GM12878 (cell line): ENCODE data around the gene HSD11B1L. TPM values are rescaled to one million over a fixed set of nuclear protein-coding genes. Genes with fewer than 3 reads are reported as not detected.

ENCODE experiments used
- ATAC-seq: fragments of 200-7000 bp; cut with Tn5 transposase; 3 replicates; pipeline ENCODE4 v1.9.1; 2020; ENCODE audit warnings: mild to moderate bottlenecking, moderate library complexity
- BruUV-seq: library from RNA; stranded (reverse); fragments of 400-500 nt; replicated peaks from 2 replicates; lab custom pipeline; 2021; lab: Mats Ljungman, UMichigan
- CTCF ChIA-PET: fragments of 300-600 bp; sonication (Branson Sonifier 250); formaldehyde crosslinking; extraction: SDS; loops from one replicate; lab custom pipeline; 2021; ENCODE audit warnings: inconsistent platforms; lab: Yijun Ruan, JAX
- POLR2A ChIA-PET: fragments of 350-600 bp; formaldehyde crosslinking; extraction: SDS; loops from one replicate; lab custom pipeline; 2021; ENCODE audit warnings: inconsistent platforms; lab: Charles Lee
- RAD21 ChIA-PET: fragments of 300-600 bp; sonication (Branson Sonifier 250); formaldehyde crosslinking; loops from one replicate; lab custom pipeline; 2023; ENCODE audit warnings: antibody characterized with exemption; ENCODE audit not compliant: unreplicated experiment; lab: Charles Lee
- SMC1A ChIA-PET: fragments of 300-600 bp; sonication (Branson Sonifier 250); formaldehyde crosslinking; loops from one replicate; lab custom pipeline; 2023; ENCODE audit not compliant: unreplicated experiment, uncharacterized antibody; lab: Charles Lee
- DNase-seq: peaks from one replicate; pipeline ENCODE4 v3.0.0-alpha.2; 2011; ENCODE audit warnings: low read depth, low spot score
- FAIRE-seq: peaks from 3 replicates; lab custom pipeline; 2011; peaks lifted over from hg19 to GRCh38; lab: Jason Lieb, UNC
- H2AFZ ChIP-seq: 2 replicates; pipeline ENCODE4 v1.6.0; 2011; ENCODE audit warnings: low read depth, low read length, control low read depth; ENCODE audit not compliant: control insufficient read depth
- H3K27ac ChIP-seq: 2 replicates; pipeline ENCODE4 v1.5.1; 2011; ENCODE audit warnings: control low read depth; ENCODE audit not compliant: control insufficient read depth, insufficient read depth
- H3K27me3 ChIP-seq, 2 experiments: replicated peaks in 1 of 2; 2 replicates each; pipeline versions ENCODE4 v1.6.0 to v1.6.1; 2011; ENCODE audit warnings: low read length in 1 of 2; ENCODE audit not compliant: control insufficient read depth in 2 of 2, insufficient read depth in 2 of 2
- H3K36me3 ChIP-seq, 2 experiments: 2 replicates each; pipeline ENCODE4 v1.5.1; 2011; ENCODE audit warnings: low read length in 1 of 2; ENCODE audit not compliant: control insufficient read depth in 2 of 2, insufficient read depth in 2 of 2
- H3K4me1 ChIP-seq: 2 replicates; pipeline ENCODE4 v1.6.1; 2011; ENCODE audit warnings: mild to moderate bottlenecking, low read length, moderate library complexity, mixed read lengths; ENCODE audit not compliant: control insufficient read depth, insufficient read depth
- H3K4me2 ChIP-seq: 2 replicates; pipeline ENCODE4 v1.6.0; 2011; ENCODE audit warnings: control low read depth; ENCODE audit not compliant: control insufficient read depth, insufficient read depth
- H3K4me3 ChIP-seq: fragments of 200-600 bp; sonication (generic); 2 replicates; pipeline ENCODE4 v1.5.1; 2016
- H3K79me2 ChIP-seq: 2 replicates; pipeline ENCODE4 v1.6.0; 2011; ENCODE audit warnings: low read length; ENCODE audit not compliant: control insufficient read depth, insufficient read depth
- H3K9ac ChIP-seq: 2 replicates; pipeline ENCODE4 v1.8.0; 2011; ENCODE audit warnings: low read length, control low read depth, mixed read lengths; ENCODE audit not compliant: control insufficient read depth, insufficient read depth
- H3K9me3 ChIP-seq: replicated peaks from 3 replicates; pipeline ENCODE4 v1.5.1; 2011; ENCODE audit warnings: mild to moderate bottlenecking, low read length; ENCODE audit not compliant: control insufficient read depth, insufficient read depth
- H4K20me1 ChIP-seq: 2 replicates; pipeline ENCODE4 v1.6.0; 2011; ENCODE audit not compliant: control insufficient read depth, insufficient read depth
- CHD2 ChIP-seq: IDR thresholded peaks from 2 replicates; pipeline ENCODE4 v1.6.1; 2011; ENCODE audit warnings: low read depth, low read length, improper control_type of control experiment, borderline replicate concordance
- ETV6 ChIP-seq, 2 experiments: fragments of 450-650 bp in 1 of 2; IDR thresholded peaks in 1 of 2; conservative IDR thresholded peaks in 1 of 2; 2 replicates each; pipeline ENCODE4 v1.6.1; 2014; ENCODE audit warnings: antibody characterized with exemption in 1 of 2, borderline replicate concordance in 1 of 2, low read depth in 1 of 2, mild to moderate bottlenecking in 1 of 2, moderate library complexity in 1 of 2
- EZH2 ChIP-seq: IDR thresholded peaks from 2 replicates; pipeline ENCODE4 v1.6.1; 2012; ENCODE audit warnings: low read depth, mild to moderate bottlenecking, control low read depth, inconsistent platforms, low read length, borderline replicate concordance; ENCODE audit not compliant: control insufficient read depth
- POLR2AphosphoS2 ChIP-seq: IDR thresholded peaks from 2 replicates; pipeline ENCODE4 v1.6.1; 2011; ENCODE audit warnings: low read depth, mild to moderate bottlenecking, low read length, improper control_type of control experiment, moderate library complexity
- RAD21 ChIP-seq: IDR thresholded peaks from 2 replicates; pipeline ENCODE4 v1.6.1; 2011; ENCODE audit warnings: mild to moderate bottlenecking, low read depth, low read length, moderate library complexity; ENCODE audit not compliant: insufficient read depth
- RAD51 ChIP-seq: fragments of 450-650 bp; IDR thresholded peaks from 2 replicates; pipeline ENCODE4 v1.6.1; 2016; ENCODE audit warnings: moderate library complexity, mild to moderate bottlenecking, inconsistent platforms
- RB1 ChIP-seq: fragments of 450-650 bp; formaldehyde crosslinking; IDR thresholded peaks from 2 replicates; pipeline ENCODE4 v1.6.1; 2017; ENCODE audit warnings: mild to moderate bottlenecking, borderline replicate concordance
- SIX5 ChIP-seq: IDR thresholded peaks from 2 replicates; pipeline ENCODE4 v1.6.1; 2011; ENCODE audit warnings: mild to moderate bottlenecking, low read depth, low read length, moderate library complexity; ENCODE audit not compliant: severe bottlenecking
- WGBS: methylation state at CpG from one replicate; pipeline ENCODE4 v1.1.6; 2016; ENCODE audit warnings: low lambda C conversion rate; ENCODE audit not compliant: insufficient replicate concordance, insufficient coverage; ENCODE audit errors: missing lambda C conversion rate; 5-methylcytosine and 5-hydroxymethylcytosine counted together
- in situ Hi-C: fragments of 300-500 bp; cut with MboI; formaldehyde crosslinking; loops from 9 replicates; pipeline ENCODE4 v1.14.3; 2018; ENCODE audit warnings: mixed read lengths
- intact Hi-C: fragments of 100-400 bp; cut with micrococcal nuclease; formaldehyde crosslinking; loops from one replicate; pipeline ENCODE4 v1.14.2; 2022; ENCODE audit not compliant: unreplicated experiment
- polyA plus RNA-seq, 11 experiments: library from polyadenylated mRNA; depleted of rRNA in 4 of 11; unstranded in 6 of 11; stranded (reverse) in 5 of 11; fragments of >200 nt; fragmentation: Nextera tagmentation in 4 of 11; fragmentation: Illumina TruSeq in 1 of 11; extraction: Ambion mirVana in 4 of 11; extraction: Trizol in 1 of 11; gene quantifications; 1 replicate in 1 of 11; 2 replicates in 10 of 11; pipeline versions ENCODE4 v1.2.1 to v1.2.3, GENCODE V29; 2011 to 2016; ENCODE audit warnings: inconsistent platforms in 2 of 11, missing spikeins in 2 of 11, low read depth in 1 of 11
- total RNA-seq, 4 experiments: library from RNA; depleted of rRNA in 3 of 4; stranded (reverse); fragments of >200 nt in 3 of 4; fragmentation: Illumina TruSeq in 1 of 4; extraction: Trizol in 1 of 4; gene quantifications; 2 replicates each; pipeline versions ENCODE4 v1.2.1 to v1.2.3, GENCODE V29; 2013 to 2021
- TF ChIP-seq, protein P1 (sequence below): fragments of 450-650 bp; IDR thresholded peaks from 2 replicates; pipeline ENCODE4 v1.6.1; 2017; ENCODE audit warnings: antibody characterized with exemption, mild to moderate bottlenecking, moderate library complexity
- TF ChIP-seq, protein P2 (sequence below): fragments of 450-650 bp; IDR thresholded peaks from 2 replicates; pipeline ENCODE4 v1.6.1; 2018; ENCODE audit warnings: mild to moderate bottlenecking, low read depth, moderate library complexity; ENCODE audit not compliant: partially characterized antibody
- TF ChIP-seq, protein P3 (sequence below): fragments of 450-650 bp; IDR thresholded peaks from 2 replicates; pipeline ENCODE4 v1.6.1; 2016; ENCODE audit warnings: mild to moderate bottlenecking

HSD11B1L gene
- total and polyA plus RNA-seq, 10 of the 15 experiments (the other 5 are each of a cell fraction or from before 2014, with no cell fraction given): 0.29 to 1.8 (median 1.1) TPM; not detected in 1

DNA sequence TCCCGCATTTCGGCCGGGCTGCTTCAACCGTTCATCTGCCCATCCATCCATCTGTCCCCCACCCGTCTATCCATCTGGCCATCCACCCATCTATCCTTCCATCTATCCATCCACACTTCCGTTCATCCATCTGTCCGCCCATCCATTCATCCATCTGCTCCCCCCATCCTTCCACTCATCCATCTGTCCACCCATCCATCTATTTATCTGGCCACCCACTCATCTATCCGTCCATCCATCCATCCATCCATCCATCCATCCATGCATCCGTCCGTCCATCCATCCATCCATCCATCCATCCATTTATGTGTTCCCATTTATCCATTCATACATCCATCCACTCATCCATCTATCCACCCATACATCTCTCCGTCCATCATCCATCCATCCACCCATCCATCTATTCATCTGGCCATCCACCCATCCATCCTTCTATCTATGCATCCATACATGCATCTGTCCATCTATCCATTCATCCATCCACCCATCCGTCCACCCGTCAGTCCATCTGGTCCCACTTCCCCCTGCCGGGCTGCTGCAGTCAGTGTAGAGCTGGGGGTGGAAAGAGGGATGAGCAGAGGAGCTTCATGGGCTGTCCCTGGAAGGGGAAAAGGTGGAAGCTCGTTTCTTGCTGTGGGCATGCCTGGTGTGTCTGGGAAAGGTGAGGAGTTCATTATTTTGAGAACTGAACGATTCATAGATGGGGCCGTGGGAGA lies 722 bp downstream of the HSD11B1L start (continued):
- TF ChIP-seq, protein P1, sequence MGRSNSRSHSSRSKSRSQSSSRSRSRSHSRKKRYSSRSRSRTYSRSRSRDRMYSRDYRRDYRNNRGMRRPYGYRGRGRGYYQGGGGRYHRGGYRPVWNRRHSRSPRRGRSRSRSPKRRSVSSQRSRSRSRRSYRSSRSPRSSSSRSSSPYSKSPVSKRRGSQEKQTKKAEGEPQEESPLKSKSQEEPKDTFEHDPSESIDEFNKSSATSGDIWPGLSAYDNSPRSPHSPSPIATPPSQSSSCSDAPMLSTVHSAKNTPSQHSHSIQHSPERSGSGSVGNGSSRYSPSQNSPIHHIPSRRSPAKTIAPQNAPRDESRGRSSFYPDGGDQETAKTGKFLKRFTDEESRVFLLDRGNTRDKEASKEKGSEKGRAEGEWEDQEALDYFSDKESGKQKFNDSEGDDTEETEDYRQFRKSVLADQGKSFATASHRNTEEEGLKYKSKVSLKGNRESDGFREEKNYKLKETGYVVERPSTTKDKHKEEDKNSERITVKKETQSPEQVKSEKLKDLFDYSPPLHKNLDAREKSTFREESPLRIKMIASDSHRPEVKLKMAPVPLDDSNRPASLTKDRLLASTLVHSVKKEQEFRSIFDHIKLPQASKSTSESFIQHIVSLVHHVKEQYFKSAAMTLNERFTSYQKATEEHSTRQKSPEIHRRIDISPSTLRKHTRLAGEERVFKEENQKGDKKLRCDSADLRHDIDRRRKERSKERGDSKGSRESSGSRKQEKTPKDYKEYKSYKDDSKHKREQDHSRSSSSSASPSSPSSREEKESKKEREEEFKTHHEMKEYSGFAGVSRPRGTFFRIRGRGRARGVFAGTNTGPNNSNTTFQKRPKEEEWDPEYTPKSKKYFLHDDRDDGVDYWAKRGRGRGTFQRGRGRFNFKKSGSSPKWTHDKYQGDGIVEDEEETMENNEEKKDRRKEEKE: no peak

DNA sequence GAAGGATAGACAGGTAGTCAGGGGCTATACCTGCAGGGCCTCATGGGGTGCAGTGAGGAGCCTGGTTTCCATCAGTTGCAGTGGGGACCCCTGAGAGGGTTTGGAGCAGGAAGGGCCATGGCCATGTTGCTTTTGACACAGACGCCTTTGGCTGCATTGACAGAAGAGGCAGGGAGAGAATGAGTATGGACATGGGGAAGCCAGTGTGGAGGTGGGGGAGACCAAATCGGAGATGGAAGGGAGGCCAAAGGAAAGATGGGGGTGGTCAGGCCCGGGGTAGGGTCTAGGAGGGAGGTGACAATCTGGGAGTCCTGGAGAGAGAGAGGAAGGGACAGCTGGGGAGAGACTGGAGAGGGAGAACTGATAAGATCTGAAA lies 1.3 kb downstream of the HSD11B1L start:
- ATAC-seq: no peak
- no TSS peak for BruUV-seq
- POLR2A ChIA-PET: interaction anchor here (1.0 kb wide), 1 partner anchor 9 kb away, joined by 6 read pairs; no protein-coding TSS in a partner anchor
- SMC1A ChIA-PET: no interaction called here
- no peaks in the 10 kb centered on the region for H3K27me3 ChIP-seq
- H4K20me1 ChIP-seq: no peaks in the 10 kb centered on the region
- FAIRE-seq: no peak
- H3K4me1 ChIP-seq: peaks cover 5% of the 10 kb centered on the region; the same call in 1 of the 2 replicates
- H3K9me3 ChIP-seq: no peaks in the 10 kb centered on the region
- H2AFZ ChIP-seq: no peak overlapping the region
- no peak overlapping the region for H3K9ac ChIP-seq
- H3K4me3 ChIP-seq: no peak overlapping the region
- H3K36me3 ChIP-seq: no peaks in the 10 kb centered on the region; a peak in 1 of 4 replicates
- H3K79me2 ChIP-seq: peaks cover 12% of the 10 kb centered on the region
- no peak overlapping the region for H3K27ac ChIP-seq
- no peak for DNase-seq
- no peak overlapping the region for H3K4me2 ChIP-seq
- WGBS: 31% methylated on average over 3 of the region's 3 CpGs
- intact Hi-C loops (no loop called here), in situ Hi-C loops (loop anchor here (10.0 kb wide), 1 partner anchor 1437 kb away; the partner anchor contains the start of gene YJU2)
- RAD21 ChIA-PET: no interaction called here
- CTCF ChIA-PET: interaction anchor here (0.7 kb wide), 1 partner anchor 770 kb away, joined by 3 read pairs; no protein-coding TSS in a partner anchor
- TF ChIP-seq POLR2AphosphoS2 (no peak), ETV6 (conservative IDR thresholded peaks at IDR 0.05 in 1 of 2, IDR thresholded peaks at IDR 0.05 in 1 of 2; ENCODE audit: borderline replicate concordance in 1 of 2, low read depth in 1 of 2) (no peak), EZH2 (no peak), RAD21 (no peak), SIX5 (no peak), RAD51 (no peak), CHD2 (no peak), RB1 (no peak)
- TF ChIP-seq, protein P2, sequence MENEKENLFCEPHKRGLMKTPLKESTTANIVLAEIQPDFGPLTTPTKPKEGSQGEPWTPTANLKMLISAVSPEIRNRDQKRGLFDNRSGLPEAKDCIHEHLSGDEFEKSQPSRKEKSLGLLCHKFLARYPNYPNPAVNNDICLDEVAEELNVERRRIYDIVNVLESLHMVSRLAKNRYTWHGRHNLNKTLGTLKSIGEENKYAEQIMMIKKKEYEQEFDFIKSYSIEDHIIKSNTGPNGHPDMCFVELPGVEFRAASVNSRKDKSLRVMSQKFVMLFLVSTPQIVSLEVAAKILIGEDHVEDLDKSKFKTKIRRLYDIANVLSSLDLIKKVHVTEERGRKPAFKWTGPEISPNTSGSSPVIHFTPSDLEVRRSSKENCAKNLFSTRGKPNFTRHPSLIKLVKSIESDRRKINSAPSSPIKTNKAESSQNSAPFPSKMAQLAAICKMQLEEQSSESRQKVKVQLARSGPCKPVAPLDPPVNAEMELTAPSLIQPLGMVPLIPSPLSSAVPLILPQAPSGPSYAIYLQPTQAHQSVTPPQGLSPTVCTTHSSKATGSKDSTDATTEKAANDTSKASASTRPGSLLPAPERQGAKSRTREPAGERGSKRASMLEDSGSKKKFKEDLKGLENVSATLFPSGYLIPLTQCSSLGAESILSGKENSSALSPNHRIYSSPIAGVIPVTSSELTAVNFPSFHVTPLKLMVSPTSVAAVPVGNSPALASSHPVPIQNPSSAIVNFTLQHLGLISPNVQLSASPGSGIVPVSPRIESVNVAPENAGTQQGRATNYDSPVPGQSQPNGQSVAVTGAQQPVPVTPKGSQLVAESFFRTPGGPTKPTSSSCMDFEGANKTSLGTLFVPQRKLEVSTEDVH: no peak
- TF ChIP-seq, protein P3, sequence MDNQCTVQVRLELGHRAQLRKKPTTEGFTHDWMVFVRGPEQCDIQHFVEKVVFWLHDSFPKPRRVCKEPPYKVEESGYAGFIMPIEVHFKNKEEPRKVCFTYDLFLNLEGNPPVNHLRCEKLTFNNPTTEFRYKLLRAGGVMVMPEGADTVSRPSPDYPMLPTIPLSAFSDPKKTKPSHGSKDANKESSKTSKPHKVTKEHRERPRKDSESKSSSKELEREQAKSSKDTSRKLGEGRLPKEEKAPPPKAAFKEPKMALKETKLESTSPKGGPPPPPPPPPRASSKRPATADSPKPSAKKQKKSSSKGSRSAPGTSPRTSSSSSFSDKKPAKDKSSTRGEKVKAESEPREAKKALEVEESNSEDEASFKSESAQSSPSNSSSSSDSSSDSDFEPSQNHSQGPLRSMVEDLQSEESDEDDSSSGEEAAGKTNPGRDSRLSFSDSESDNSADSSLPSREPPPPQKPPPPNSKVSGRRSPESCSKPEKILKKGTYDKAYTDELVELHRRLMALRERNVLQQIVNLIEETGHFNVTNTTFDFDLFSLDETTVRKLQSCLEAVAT: no peak
